ENCODE measurements around the gene LIME1. TPM values are rescaled to one million over a fixed set of nuclear protein-coding genes. Genes with fewer than 3 reads are reported as not detected.

The LIME1 gene
- total and polyA plus RNA-seq, 5 donors = 2.1 to 2.9 (median 2.7) TPM

DNA sequence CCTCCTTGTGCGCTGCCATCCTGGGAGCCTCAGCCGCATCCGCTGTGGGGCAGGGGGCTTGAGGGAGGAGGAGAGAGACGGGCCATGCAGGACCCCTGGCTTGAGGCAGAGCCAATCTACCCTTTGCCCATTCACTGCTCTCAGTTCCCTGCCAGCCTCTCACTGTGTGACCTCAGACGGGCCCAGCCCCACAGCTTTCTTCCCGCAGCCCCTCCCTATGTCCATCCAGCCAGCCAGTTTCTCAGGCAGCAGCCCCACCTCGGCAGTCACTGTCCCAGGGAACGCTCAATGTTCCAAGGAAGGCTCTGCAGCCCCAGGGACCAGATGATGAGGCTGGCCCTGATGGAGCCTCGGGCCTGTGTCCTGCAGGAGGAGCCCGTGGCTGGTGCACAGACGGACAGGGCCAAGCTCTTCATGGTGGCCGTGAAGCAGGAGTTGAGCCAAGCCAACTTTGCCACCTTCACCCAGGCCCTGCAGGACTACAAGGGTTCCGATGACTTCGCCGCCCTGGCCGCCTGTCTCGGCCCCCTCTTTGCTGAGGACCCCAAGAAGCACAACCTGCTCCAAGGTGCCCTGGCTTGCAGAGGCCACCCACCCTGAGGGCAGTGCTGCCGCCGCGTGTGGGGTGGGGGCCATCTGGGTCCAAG is 43.9 kb upstream of the LIME1 start:
- no peaks in the 10 kb centered on the region for H3K27me3 ChIP-seq (ENCODE audit: control insufficient read depth, insufficient read depth)
- DNase-seq = peak; percentile 24 to 72 (median 57)
- ATAC-seq = no peak
- WGBS = 68% methylated on average over 20 of the region's 20 CpGs
- no peak overlapping the region for H3K27ac ChIP-seq (ENCODE audit: low read length)
- no peaks in the 10 kb centered on the region for H3K9me3 ChIP-seq (ENCODE audit: control insufficient read depth, low read length)
- H3K4me3 ChIP-seq (ENCODE audit: low read length) = no peak overlapping the region
- H3K4me1 ChIP-seq (ENCODE audit: control insufficient read depth, insufficient read depth, low read length) = peaks cover under 1% of the 10 kb centered on the region
- intact Hi-C loops (cut with DNase I) = no loop called here

DNA sequence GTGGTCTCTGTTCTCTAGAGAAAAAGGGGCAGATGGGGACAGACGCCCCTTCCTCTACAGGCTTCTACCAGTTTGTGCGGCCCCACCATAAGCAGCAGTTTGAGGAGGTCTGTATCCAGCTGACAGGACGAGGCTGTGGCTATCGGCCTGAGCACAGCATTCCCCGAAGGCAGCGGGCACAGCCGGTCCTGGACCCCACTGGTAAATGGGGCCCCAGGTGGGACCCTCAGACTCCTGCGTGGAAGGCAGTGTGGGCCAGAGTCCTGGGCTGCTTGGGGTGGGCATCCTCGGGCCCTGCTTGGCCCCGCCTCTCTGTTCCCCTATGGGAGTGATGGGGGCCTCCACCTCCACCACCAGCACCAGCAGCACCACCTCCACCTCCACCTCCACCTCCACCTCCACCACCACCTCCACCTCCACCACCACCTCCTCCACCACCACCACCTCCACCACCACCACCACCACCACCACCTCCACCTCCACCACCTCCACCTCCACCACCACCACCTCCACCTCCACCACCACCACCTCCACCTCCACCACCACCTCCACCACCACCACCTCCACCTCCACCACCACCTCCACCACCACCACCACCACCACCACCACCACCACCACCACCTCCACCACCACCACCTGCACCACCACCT is 43.3 kb upstream of the LIME1 start:
- 76% methylated on average over 10 of the region's 10 CpGs for WGBS
- H3K27ac ChIP-seq (ENCODE audit: low read length) = no peak overlapping the region
- H3K9me3 ChIP-seq (ENCODE audit: control insufficient read depth, low read length) = no peaks in the 10 kb centered on the region
- no peaks in the 10 kb centered on the region for H3K4me1 ChIP-seq (ENCODE audit: control insufficient read depth, insufficient read depth, low read length)
- H3K4me3 ChIP-seq (ENCODE audit: low read length) = no peak overlapping the region
- intact Hi-C loops (cut with DNase I) = no loop called here
- ATAC-seq = no peak
- DNase-seq = peak; percentile 21 to 65 (median 57)
- no peaks in the 10 kb centered on the region for H3K27me3 ChIP-seq (ENCODE audit: control insufficient read depth, insufficient read depth)

DNA sequence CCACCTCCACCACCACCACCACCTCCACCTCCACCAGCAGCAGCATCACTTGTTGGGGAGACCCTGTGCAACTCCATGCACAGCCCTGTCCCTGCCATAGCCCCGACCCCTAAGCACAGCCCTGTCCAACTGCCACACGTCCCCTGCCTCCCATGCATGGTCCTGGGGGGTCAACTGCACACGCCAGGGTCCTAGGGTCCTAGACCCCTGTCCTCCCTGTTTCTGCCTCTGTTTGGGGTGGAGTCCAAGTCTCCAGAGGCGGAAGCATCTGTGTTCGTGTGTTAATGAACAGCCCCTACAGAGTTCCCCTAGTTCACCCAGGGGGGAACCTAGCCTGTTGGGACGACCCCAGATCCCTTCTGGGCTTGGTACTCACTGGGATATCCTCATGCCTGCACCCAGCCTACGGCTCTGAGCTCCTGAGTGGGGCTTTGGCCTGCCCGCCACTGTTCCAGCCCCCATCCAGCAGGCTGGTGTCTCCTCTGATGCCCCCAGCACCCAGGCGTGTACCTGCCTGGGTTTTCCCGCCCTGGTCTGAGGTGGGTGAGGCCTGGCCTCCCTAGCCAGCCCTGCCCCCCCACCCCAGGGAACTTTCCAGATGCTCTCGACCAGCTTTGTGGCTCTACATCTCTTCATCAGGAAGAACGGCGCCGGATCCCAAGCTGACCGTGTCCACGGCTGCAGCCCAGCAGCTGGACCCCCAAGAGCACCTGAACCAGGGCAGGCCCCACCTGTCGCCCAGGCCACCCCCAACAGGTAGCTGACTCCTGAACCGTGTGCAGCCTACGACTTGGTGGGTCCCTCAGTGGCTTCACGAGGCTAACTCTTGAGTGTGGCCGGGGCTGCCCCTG is 42.5 kb upstream of the LIME1 start:
- H3K27me3 ChIP-seq (ENCODE audit: control insufficient read depth, insufficient read depth) = no peaks in the 10 kb centered on the region
- intact Hi-C loops (cut with DNase I) = no loop called here
- H3K9me3 ChIP-seq (ENCODE audit: control insufficient read depth, low read length) = no peaks in the 10 kb centered on the region
- H3K27ac ChIP-seq (ENCODE audit: low read length) = no peak overlapping the region
- ATAC-seq = no peak
- H3K4me1 ChIP-seq (ENCODE audit: control insufficient read depth, insufficient read depth, low read length) = no peaks in the 10 kb centered on the region
- 94% methylated on average over 21 of the region's 21 CpGs for WGBS
- no peak overlapping the region for H3K4me3 ChIP-seq (ENCODE audit: low read length)
- peak in 2 of 3 donors; percentile 9 to 29 for DNase-seq

DNA sequence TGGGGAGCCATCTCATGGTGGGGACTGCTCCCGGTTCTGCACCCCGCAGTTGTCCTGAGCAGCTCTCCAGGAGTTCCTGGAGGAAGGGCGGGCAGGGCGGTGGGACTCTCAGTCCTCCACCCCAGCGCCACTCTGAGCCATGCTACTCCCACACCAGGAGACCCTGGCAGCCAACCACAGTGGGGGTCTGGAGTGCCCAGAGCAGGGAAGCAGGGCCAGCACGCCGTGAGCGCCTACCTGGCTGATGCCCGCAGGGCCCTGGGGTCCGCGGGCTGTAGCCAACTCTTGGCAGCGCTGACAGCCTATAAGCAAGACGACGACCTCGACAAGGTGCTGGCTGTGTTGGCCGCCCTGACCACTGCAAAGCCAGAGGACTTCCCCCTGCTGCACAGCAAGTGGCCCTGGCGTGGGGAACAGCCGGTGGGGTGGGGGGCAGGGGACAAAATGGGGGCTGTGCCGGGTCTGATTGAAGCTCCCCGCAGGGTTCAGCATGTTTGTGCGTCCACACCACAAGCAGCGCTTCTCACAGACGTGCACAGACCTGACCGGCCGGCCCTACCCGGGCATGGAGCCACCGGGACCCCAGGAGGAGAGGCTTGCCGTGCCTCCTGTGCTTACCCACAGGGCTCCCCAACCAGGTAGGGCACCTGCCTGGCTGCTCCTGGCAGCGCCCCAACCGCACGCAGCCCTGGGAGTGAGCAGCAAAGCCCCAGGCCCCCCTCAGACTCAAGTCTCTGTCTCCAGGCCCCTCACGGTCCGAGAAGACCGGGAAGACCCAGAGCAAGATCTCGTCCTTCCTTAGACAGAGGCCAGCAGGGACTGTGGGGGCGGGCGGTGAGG is 41.7 kb upstream of the LIME1 start:
- Histone ChIP-seq H3K27me3 (ENCODE audit: control insufficient read depth, insufficient read depth) (no peaks in the 10 kb centered on the region), H3K27ac (ENCODE audit: low read length) (no peak overlapping the region), H3K9me3 (ENCODE audit: control insufficient read depth, low read length) (no peaks in the 10 kb centered on the region), H3K4me1 (ENCODE audit: control insufficient read depth, insufficient read depth, low read length) (no peaks in the 10 kb centered on the region), H3K4me3 (ENCODE audit: low read length) (no peak overlapping the region)
- DNase-seq (peak in 2 of 3 donors; percentile 54 to 63), ATAC-seq (no peak)
- intact Hi-C loops (cut with DNase I) = no loop called here
- 92% methylated on average over 37 of the region's 37 CpGs for WGBS

DNA sequence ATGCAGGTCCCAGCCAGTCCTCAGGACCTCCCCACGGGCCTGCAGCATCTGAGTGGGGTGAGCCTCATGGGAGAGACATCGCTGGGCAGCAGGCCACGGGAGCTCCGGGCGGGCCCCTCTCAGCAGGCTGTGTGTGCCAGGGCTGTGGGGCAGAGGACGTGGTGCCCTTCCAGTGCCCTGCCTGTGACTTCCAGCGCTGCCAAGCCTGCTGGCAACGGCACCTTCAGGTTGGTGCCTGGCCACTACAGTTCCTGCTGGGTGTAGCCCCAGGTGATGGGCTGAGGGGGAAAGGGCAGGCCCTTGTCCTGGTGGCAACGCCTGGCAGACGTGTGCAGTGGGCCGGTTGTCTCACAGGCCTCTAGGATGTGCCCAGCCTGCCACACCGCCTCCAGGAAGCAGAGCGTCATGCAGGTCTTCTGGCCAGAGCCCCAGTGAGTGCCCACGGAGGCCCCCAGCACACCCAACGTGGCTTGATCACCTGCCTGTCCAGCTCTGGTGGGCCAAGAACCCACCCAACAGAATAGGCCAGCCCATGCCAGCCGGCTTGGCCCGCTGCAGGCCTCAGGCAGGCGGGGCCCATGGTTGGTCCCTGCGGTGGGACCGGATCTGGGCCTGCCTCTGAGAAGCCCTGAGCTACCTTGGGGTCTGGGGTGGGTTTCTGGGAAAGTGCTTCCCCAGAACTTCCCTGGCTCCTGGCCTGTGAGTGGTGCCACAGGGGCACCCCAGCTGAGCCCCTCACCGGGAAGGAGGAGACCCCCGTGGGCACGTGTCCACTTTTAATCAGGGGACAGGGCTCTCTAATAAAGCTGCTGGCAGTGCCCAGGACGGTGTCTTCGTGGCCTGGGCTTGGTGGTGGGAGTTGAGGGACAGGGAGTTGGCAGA is 40.8 kb upstream of the LIME1 start:
- Histone ChIP-seq H3K4me3 (ENCODE audit: low read length) (no peak overlapping the region), H3K9me3 (ENCODE audit: control insufficient read depth, low read length) (no peaks in the 10 kb centered on the region), H3K27me3 (ENCODE audit: control insufficient read depth, insufficient read depth) (no peaks in the 10 kb centered on the region), H3K4me1 (ENCODE audit: control insufficient read depth, insufficient read depth, low read length) (no peaks in the 10 kb centered on the region), H3K27ac (ENCODE audit: low read length) (no peak overlapping the region)
- 76% methylated on average over 25 of the region's 25 CpGs for WGBS
- intact Hi-C loops (cut with DNase I) = no loop called here
- peak; percentile 7 to 36 for ATAC-seq
- DNase-seq = peak; percentile 50 to 85 (median 76)

DNA sequence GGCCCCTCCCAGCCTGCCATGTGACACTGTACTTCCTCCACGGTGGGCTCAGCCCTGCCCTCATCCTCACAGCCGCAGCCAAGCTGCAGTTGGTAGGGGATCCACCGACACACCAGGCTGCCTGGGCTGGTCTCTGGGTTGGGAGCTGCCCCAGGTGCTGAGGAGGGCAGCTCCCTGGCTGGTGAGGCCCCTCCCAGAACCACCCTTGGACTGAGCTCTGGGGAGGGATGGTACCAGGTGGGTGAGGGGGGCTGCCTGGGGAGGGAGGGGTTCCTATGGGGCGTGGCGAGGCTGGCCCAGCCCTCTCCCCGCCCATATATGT is 40.2 kb upstream of the LIME1 start:
- 32% methylated on average over 6 of the region's 6 CpGs for WGBS
- Histone ChIP-seq H3K4me3 (ENCODE audit: low read length) (no peak overlapping the region), H3K27me3 (ENCODE audit: control insufficient read depth, insufficient read depth) (no peaks in the 10 kb centered on the region), H3K9me3 (ENCODE audit: control insufficient read depth, low read length) (no peaks in the 10 kb centered on the region), H3K27ac (ENCODE audit: low read length) (no peak overlapping the region), H3K4me1 (ENCODE audit: control insufficient read depth, insufficient read depth, low read length) (no peaks in the 10 kb centered on the region)
- intact Hi-C loops (cut with DNase I) = no loop called here
- ATAC-seq (peak; percentile 18 to 20), DNase-seq (peak in 2 of 3 donors; percentile 59 to 65)

DNA sequence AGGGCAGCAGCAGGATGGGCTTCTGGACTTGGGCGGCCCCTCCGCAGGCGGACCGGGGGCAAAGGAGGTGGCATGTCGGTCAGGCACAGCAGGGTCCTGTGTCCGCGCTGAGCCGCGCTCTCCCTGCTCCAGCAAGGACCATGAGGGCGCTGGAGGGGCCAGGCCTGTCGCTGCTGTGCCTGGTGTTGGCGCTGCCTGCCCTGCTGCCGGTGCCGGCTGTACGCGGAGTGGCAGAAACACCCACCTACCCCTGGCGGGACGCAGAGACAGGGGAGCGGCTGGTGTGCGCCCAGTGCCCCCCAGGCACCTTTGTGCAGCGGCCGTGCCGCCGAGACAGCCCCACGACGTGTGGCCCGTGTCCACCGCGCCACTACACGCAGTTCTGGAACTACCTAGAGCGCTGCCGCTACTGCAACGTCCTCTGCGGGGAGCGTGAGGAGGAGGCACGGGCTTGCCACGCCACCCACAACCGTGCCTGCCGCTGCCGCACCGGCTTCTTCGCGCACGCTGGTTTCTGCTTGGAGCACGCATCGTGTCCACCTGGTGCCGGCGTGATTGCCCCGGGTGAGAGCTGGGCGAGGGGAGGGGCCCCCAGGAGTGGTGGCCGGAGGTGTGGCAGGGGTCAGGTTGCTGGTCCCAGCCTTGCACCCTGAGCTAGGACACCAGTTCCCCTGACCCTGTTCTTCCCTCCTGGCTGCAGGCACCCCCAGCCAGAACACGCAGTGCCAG is 39.7 kb upstream of the LIME1 start, which contains the start of gene TNFRSF6B:
TSS of gene TNFRSF6B (plus strand) at position 25 of the 729 bp plus-strand sequence. CDS start at position 141, 116 bp downstream.
- intact Hi-C loops (cut with DNase I) = no loop called here
- no peaks in the 10 kb centered on the region for H3K9me3 ChIP-seq (ENCODE audit: control insufficient read depth, low read length)
- peak in 2 of 3 donors; percentile 71 to 73 for DNase-seq
- no peaks in the 10 kb centered on the region for H3K4me1 ChIP-seq (ENCODE audit: control insufficient read depth, insufficient read depth, low read length)
- ATAC-seq = peak; percentile 0 to 3
- H3K4me3 ChIP-seq (ENCODE audit: low read length) = no peak within 1 kb of the TSS
- no peak within 1 kb of the TSS for H3K27ac ChIP-seq (ENCODE audit: low read length)
- H3K27me3 ChIP-seq (ENCODE audit: control insufficient read depth, insufficient read depth) = no peaks in the 10 kb centered on the region
- WGBS = 28% methylated on average over 52 of the region's 52 CpGs

DNA sequence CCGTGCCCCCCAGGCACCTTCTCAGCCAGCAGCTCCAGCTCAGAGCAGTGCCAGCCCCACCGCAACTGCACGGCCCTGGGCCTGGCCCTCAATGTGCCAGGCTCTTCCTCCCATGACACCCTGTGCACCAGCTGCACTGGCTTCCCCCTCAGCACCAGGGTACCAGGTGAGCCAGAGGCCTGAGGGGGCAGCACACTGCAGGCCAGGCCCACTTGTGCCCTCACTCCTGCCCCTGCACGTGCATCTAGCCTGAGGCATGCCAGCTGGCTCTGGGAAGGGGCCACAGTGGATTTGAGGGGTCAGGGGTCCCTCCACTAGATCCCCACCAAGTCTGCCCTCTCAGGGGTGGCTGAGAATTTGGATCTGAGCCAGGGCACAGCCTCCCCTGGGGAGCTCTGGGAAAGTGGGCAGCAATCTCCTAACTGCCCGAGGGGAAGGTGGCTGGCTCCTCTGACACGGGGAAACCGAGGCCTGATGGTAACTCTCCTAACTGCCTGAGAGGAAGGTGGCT is 39.1 kb upstream of the LIME1 start:
- H3K27ac ChIP-seq (ENCODE audit: low read length) = no peak overlapping the region
- ATAC-seq = no peak
- whole genome bisulfite sequencing = 54% methylated on average over 7 of the region's 7 CpGs
- intact Hi-C loops (cut with DNase I) = no loop called here
- H3K27me3 ChIP-seq (ENCODE audit: control insufficient read depth, insufficient read depth) = no peaks in the 10 kb centered on the region
- no peaks in the 10 kb centered on the region for H3K4me1 ChIP-seq (ENCODE audit: control insufficient read depth, insufficient read depth, low read length)
- H3K4me3 ChIP-seq (ENCODE audit: low read length) = no peak overlapping the region
- H3K9me3 ChIP-seq (ENCODE audit: control insufficient read depth, low read length) = no peaks in the 10 kb centered on the region
- peak in 2 of 3 donors; percentile 43 to 64 for DNase-seq

DNA sequence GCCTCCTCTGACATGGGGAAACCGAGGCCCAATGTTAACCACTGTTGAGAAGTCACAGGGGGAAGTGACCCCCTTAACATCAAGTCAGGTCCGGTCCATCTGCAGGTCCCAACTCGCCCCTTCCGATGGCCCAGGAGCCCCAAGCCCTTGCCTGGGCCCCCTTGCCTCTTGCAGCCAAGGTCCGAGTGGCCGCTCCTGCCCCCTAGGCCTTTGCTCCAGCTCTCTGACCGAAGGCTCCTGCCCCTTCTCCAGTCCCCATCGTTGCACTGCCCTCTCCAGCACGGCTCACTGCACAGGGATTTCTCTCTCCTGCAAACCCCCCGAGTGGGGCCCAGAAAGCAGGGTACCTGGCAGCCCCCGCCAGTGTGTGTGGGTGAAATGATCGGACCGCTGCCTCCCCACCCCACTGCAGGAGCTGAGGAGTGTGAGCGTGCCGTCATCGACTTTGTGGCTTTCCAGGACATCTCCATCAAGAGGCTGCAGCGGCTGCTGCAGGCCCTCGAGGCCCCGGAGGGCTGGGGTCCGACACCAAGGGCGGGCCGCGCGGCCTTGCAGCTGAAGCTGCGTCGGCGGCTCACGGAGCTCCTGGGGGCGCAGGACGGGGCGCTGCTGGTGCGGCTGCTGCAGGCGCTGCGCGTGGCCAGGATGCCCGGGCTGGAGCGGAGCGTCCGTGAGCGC is 38.5 kb upstream of the LIME1 start:
- Histone ChIP-seq H3K4me3 (ENCODE audit: low read length) (no peak overlapping the region), H3K9me3 (ENCODE audit: control insufficient read depth, low read length) (no peaks in the 10 kb centered on the region), H3K27me3 (ENCODE audit: control insufficient read depth, insufficient read depth) (no peaks in the 10 kb centered on the region), H3K27ac (ENCODE audit: low read length) (no peak overlapping the region), H3K4me1 (ENCODE audit: control insufficient read depth, insufficient read depth, low read length) (no peaks in the 10 kb centered on the region)
- 77% methylated on average over 40 of the region's 40 CpGs for WGBS
- DNase-seq (peak in 2 of 3 donors; percentile 45 to 50), ATAC-seq (no peak)
- intact Hi-C loops (cut with DNase I) = no loop called here
